Tibial nerve (tissue), 4 donors: Measurements from ENCODE around the gene PTPRT. TPM values are rescaled to one million over a fixed set of nuclear protein-coding genes. Genes with fewer than 3 reads are reported as not detected.
"Not testable (repeated sequence)": the region's sequence is repeated elsewhere in the genome, so short reads cannot be mapped to it uniquely, and the experiment has no call there.

Experiments used
- DNase-seq, 2 donors: peaks; one replicate each; pipeline ENCODE4 v3.0.0-alpha.2; 2019; ENCODE audit warnings: low spot score in 2 of 2
- H3K27ac ChIP-seq, 4 donors: fragments of 200-600 bp; sonication (generic) in 3 of 4; one replicate each; pipeline ENCODE4 v1.5.1; 2017 to 2019; ENCODE audit warnings: mild to moderate bottlenecking in 1 of 4
- H3K27me3 ChIP-seq, 2 donors: fragments of 200-600 bp; sonication (generic) in 1 of 2; one replicate each; pipeline versions ENCODE4 v1.5.1 to v1.6.0; 2017 to 2019
- H3K36me3 ChIP-seq, 3 donors: fragments of 200-600 bp; sonication (generic); one replicate each; pipeline ENCODE4 v1.5.1; 2018 to 2019
- H3K4me1 ChIP-seq, 4 donors: fragments of 200-600 bp; sonication (generic) in 3 of 4; one replicate each; pipeline ENCODE4 v1.5.1; 2017 to 2019
- H3K4me3 ChIP-seq, 4 donors: fragments of 200-600 bp; sonication (generic) in 3 of 4; one replicate each; pipeline ENCODE4 v1.5.1; 2017 to 2019; ENCODE audit warnings: mild to moderate bottlenecking in 1 of 4, moderate library complexity in 1 of 4
- H3K9me3 ChIP-seq, 4 donors: fragments of 200-600 bp; sonication (generic) in 3 of 4; one replicate each; pipeline ENCODE4 v1.5.1; 2017 to 2019
- CTCF ChIP-seq, 5 experiments: fragments of 200-600 bp in 3 of 5; fragments of 450-650 bp in 2 of 5; sonication (generic) in 3 of 5; IDR thresholded peaks; one replicate each; pipeline ENCODE4 v1.5.1; 2016 to 2019; ENCODE audit warnings: antibody characterized with exemption in 5 of 5, mild to moderate bottlenecking in 3 of 5, moderate library complexity in 2 of 5
- EP300 ChIP-seq, 2 donors: sonication (generic); formaldehyde crosslinking; IDR thresholded peaks; one replicate each; pipeline ENCODE4 v1.6.1; 2017; ENCODE audit warnings: antibody characterized with exemption in 2 of 2, mild to moderate bottlenecking in 1 of 2
- POLR2A ChIP-seq, 2 donors: fragments of 450-650 bp; IDR thresholded peaks; one replicate each; pipeline ENCODE4 v1.6.1; 2017; ENCODE audit warnings: antibody characterized with exemption in 2 of 2, mild to moderate bottlenecking in 2 of 2, moderate library complexity in 2 of 2
- WGBS, 2 donors: methylation state at CpG; one replicate each; pipeline ENCODE4 v1.1.5; 2018; 5-methylcytosine and 5-hydroxymethylcytosine counted together
- total RNA-seq, 4 donors: library from RNA; depleted of rRNA; stranded (reverse); fragments of >200 nt; gene quantifications; one replicate each; pipeline ENCODE4 v1.1.0, GENCODE V29; 2016

PTPRT gene
- total RNA-seq, 4 donors from 2014 or later: under 0.01 TPM; not detected in 3

- no peaks in the 10 kb centered on the region for H3K4me1 ChIP-seq
- no peak for DNase-seq
- H3K27me3 ChIP-seq: no peaks in the 10 kb centered on the region
- 85 to 87% methylated on average over 4 of the region's 4 CpGs for WGBS, 2 donors
- no peak for TF ChIP-seq CTCF (IDR thresholded peaks at IDR 0.05)
- TF ChIP-seq POLR2A (IDR thresholded peaks at IDR 0.05): no peak
- no peak for TF ChIP-seq EP300 (IDR thresholded peaks at IDR 0.05)
- H3K27ac ChIP-seq: no peak overlapping the region
- H3K36me3 ChIP-seq: no peaks in the 10 kb centered on the region
- no peaks in the 10 kb centered on the region for H3K9me3 ChIP-seq
- H3K4me3 ChIP-seq: no peak overlapping the region
These were observed 18.9 kb downstream of the PTPRT start for GRCh38 chr20:43170771-43171170.

DNA sequence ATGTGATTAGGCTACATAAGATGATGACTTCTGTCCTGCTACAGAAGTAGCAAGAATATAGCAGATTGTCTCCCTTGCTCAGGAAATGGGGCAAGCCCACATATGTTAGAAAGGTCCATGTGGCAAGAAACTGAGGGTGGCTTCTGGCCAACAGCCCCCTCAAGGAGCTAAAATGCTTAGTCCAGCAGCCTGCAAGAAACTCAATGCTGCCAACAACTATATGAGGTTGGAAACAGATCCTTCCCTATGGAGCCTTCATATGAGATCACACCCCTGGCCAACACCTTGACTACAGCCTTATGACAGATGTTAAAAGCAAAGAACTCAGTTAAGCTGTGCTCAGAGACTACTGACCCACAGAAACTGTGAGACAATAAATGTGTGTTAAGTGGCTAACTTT lies 22.1 kb downstream of the PTPRT start:
- H3K4me3 ChIP-seq: no peak overlapping the region
- no peaks in the 10 kb centered on the region for H3K9me3 ChIP-seq
- no peaks in the 10 kb centered on the region for H3K4me1 ChIP-seq
- H3K27me3 ChIP-seq: no peaks in the 10 kb centered on the region
- no peak for DNase-seq
- H3K27ac ChIP-seq: no peak overlapping the region
- H3K36me3 ChIP-seq: no peaks in the 10 kb centered on the region
- TF ChIP-seq CTCF (IDR thresholded peaks at IDR 0.05): no peak
- TF ChIP-seq POLR2A (IDR thresholded peaks at IDR 0.05): no peak
- TF ChIP-seq EP300 (IDR thresholded peaks at IDR 0.05): no peak

DNA sequence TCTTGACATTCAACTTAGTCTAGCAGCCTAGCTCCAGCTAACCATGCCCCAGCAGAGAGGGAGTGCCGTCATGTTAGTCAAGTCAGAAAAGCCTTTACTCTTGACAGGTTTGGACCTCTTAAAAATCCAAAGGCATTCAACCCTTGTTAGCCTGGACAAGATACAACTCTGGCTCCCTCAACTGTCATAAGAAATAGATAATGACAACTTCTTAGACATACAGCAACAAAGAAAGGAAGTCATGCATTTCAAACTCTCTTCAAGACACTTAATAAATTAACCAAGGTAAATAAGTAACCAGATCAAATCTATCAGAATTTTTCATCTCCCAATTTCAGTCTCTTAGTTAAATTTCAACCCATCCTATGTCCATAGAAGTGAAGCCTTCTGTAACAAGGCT lies 22.7 kb downstream of the PTPRT start:
- no peaks in the 10 kb centered on the region for H3K9me3 ChIP-seq
- WGBS, 2 donors: 88 to 91% methylated on average over 1 of the region's 1 CpG
- no peak overlapping the region for H3K4me3 ChIP-seq
- DNase-seq: no peak
- TF ChIP-seq POLR2A (IDR thresholded peaks at IDR 0.05) (no peak), EP300 (IDR thresholded peaks at IDR 0.05) (no peak), CTCF (IDR thresholded peaks at IDR 0.05) (no peak)
- no peaks in the 10 kb centered on the region for H3K4me1 ChIP-seq
- no peaks in the 10 kb centered on the region for H3K36me3 ChIP-seq
- H3K27me3 ChIP-seq: no peaks in the 10 kb centered on the region
- H3K27ac ChIP-seq: no peak overlapping the region

GRCh38 chr20:43165611-43166010 lies 24.1 kb downstream of the PTPRT start:
- Histone ChIP-seq H3K4me1 (no peaks in the 10 kb centered on the region), H3K36me3 (no peaks in the 10 kb centered on the region), H3K27ac (no peak overlapping the region), H3K27me3 (no peaks in the 10 kb centered on the region), H3K9me3 (no peaks in the 10 kb centered on the region), H3K4me3 (no peak overlapping the region)
- TF ChIP-seq CTCF (IDR thresholded peaks at IDR 0.05) (no peak), EP300 (IDR thresholded peaks at IDR 0.05) (no peak), POLR2A (IDR thresholded peaks at IDR 0.05) (no peak)
- 77 to 91% methylated on average over 6 of the region's 6 CpGs for WGBS, 2 donors
- DNase-seq: no peak

DNA sequence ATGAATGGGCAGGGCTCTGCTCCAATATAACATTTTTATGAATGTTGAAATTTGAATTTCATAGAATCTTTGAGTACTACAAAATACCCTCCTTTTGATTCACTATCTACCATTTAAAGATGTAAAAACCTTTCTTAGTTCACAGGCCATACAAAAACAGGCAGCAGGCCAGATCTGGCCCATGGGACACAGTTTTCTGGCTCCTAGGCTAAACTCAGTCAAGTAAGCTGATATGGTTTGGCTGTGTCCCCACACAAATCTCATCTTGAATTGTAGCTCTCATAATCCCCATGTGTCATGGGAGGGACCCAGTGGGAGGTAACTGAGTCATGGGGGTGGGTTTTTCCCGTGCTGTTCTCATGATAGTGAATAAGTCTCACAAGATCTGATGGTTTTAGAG lies 25.0 kb downstream of the PTPRT start:
- not testable (repeated sequence) for H3K36me3 ChIP-seq, H3K4me1 ChIP-seq, H3K27ac ChIP-seq, H3K4me3 ChIP-seq, H3K27me3 ChIP-seq, H3K9me3 ChIP-seq, DNase-seq
- WGBS, 2 donors: 47 to 56% methylated on average over 1 of the region's 1 CpG

DNA sequence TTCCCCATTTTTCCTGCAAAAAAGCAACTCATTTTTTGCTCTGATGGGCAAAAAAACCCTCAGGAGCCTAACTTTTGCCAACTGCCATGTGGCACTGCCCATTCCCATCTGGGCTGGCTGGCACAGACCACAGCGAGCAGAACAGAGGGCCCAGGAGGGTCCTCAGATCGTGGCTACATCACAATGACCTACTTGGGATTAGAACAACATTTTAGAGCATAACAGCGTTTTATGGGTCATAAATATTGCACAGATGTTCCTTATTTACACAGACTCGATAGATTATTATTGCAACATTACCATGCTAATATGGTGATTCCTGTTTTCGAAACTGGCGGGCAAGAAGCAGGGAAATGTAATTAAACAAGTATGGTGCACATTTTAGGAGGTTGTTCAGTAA lies 28.0 kb downstream of the PTPRT start:
- Histone ChIP-seq H3K36me3 (no peaks in the 10 kb centered on the region), H3K4me3 (no peak overlapping the region)
- WGBS, 2 donors: 50 to 60% methylated on average over 6 of the region's 6 CpGs

More for the DNA sequence above, 28.0 kb downstream of the PTPRT start:
- H3K4me1 ChIP-seq: no peaks in the 10 kb centered on the region
- H3K27me3 ChIP-seq: no peaks in the 10 kb centered on the region
- DNase-seq: no peak
- no peaks in the 10 kb centered on the region for H3K9me3 ChIP-seq
- no peak overlapping the region for H3K27ac ChIP-seq
- TF ChIP-seq CTCF (IDR thresholded peaks at IDR 0.05) (no peak), POLR2A (IDR thresholded peaks at IDR 0.05) (no peak), EP300 (IDR thresholded peaks at IDR 0.05) (no peak)
